ENCODE results near the gene CTSF. TPM values are rescaled to one million over a fixed set of nuclear protein-coding genes. Genes with fewer than 3 reads are reported as not detected.

The CTSF gene
- total RNA-seq, 1 experiment from 2014 or later: 0.34 TPM

- TF ChIP-seq YY1 (IDR thresholded peaks at IDR 0.05; ENCODE audit: extremely low read depth, insufficient replicate concordance, low read depth, low read length): no peak
- TF ChIP-seq SP1 (IDR thresholded peaks at IDR 0.05; ENCODE audit: low read depth): no peak
- TF ChIP-seq ELF1 (IDR thresholded peaks at IDR 0.05; ENCODE audit: borderline replicate concordance, low read depth): no peak
- POLR2A ChIA-PET: no interaction called here
- DNase-seq (ENCODE audit: low read depth, low spot score): no peak
Measured at GRCh38 chr11:66550887-66551286, 17.5 kb downstream of the CTSF start.

GRCh38 chr11:66549696-66550095 is 18.7 kb downstream of the CTSF start:
- POLR2A ChIA-PET: interaction anchor here (1.1 kb wide), 1 partner anchor 12 kb away, joined by 3 read pairs; no protein-coding TSS in a partner anchor
- no peaks in the 10 kb centered on the region for H3K36me3 ChIP-seq (ENCODE audit: control insufficient read depth in 1 of 2, insufficient read depth in 2 of 2, low read length in 2 of 2)
- H3K4me2 ChIP-seq (ENCODE audit: low read length): no peak overlapping the region
- ATAC-seq (no peak), DNase-seq (ENCODE audit: low read depth, low spot score) (no peak)
- CTCF ChIA-PET: no interaction called here
- no peaks in the 10 kb centered on the region for H4K20me1 ChIP-seq (ENCODE audit: insufficient read depth)
- no peaks in the 10 kb centered on the region for H3K9me3 ChIP-seq (ENCODE audit: control insufficient read depth in 1 of 2, insufficient read depth in 1 of 2, low read depth in 1 of 2, low read length in 2 of 2)
- H3K27ac ChIP-seq (ENCODE audit: low read depth, low read length): no peak overlapping the region
- no peak overlapping the region for H3K4me3 ChIP-seq (replicated peaks in 1 of 2; ENCODE audit: low read depth in 1 of 2, low read length in 2 of 2)
- H3K27me3 ChIP-seq (ENCODE audit: insufficient read depth, low read length): no peaks in the 10 kb centered on the region
- peaks cover 0 to 12% of the 10 kb centered on the region in 2 experiments; a peak in 2 of 4 replicates for H3K4me1 ChIP-seq (ENCODE audit: control insufficient read depth in 1 of 2, insufficient read depth in 2 of 2, low read length in 2 of 2)
- RAD21 ChIA-PET (ENCODE audit: low non-redundant PET in 1 of 2, low total read pairs in 2 of 2, uncharacterized antibody in 2 of 2, unreplicated experiment in 2 of 2): no interaction called here
- no TSS peak for BruUV-seq (replicated peaks)
- no peaks in the 10 kb centered on the region for H3K79me2 ChIP-seq (ENCODE audit: insufficient read depth, low read length)
- H2AFZ ChIP-seq (ENCODE audit: low read depth, low read length, poor library complexity, severe bottlenecking): no peak overlapping the region
- H3K9ac ChIP-seq (ENCODE audit: low read length): no peak overlapping the region
- H3K9me2 ChIP-seq (ENCODE audit: insufficient read depth): no peaks in the 10 kb centered on the region
- intact Hi-C loops (cut with micrococcal nuclease): no loop called here
- TF ChIP-seq TCF7L2 (IDR thresholded peaks at IDR 0.05; ENCODE audit: borderline replicate concordance, extremely low read depth, insufficient read depth, insufficient read length) (no peak), SIN3A (IDR thresholded peaks at IDR 0.05; ENCODE audit: low read depth) (no peak), EGR1 (IDR thresholded peaks at IDR 0.05; ENCODE audit: low read depth) (no peak), SRF (IDR thresholded peaks at IDR 0.05; ENCODE audit: low read depth) (no peak), ELF1 (IDR thresholded peaks at IDR 0.05; ENCODE audit: borderline replicate concordance, low read depth) (no peak), EZH2phosphoT487 (IDR thresholded peaks at IDR 0.05; ENCODE audit: borderline replicate concordance) (no peak), YY1 (IDR thresholded peaks at IDR 0.05; ENCODE audit: extremely low read depth, insufficient replicate concordance, low read depth, low read length) (no peak), REST (IDR thresholded peaks at IDR 0.05; ENCODE audit: low read depth) (no peak), ATF3 (IDR thresholded peaks at IDR 0.05) (no peak), RAD21 (IDR thresholded peaks at IDR 0.05; ENCODE audit: low read depth) (no peak), CTCF (IDR thresholded peaks at IDR 0.05 in 2 of 3, conservative IDR thresholded peaks at IDR 0.05 in 1 of 3; ENCODE audit: borderline replicate concordance in 1 of 3, insufficient read depth in 1 of 3, low read depth in 2 of 3, low read length in 2 of 3) (no peak), ZFX (IDR thresholded peaks at IDR 0.05) (no peak), FOSL1 (IDR thresholded peaks at IDR 0.05; ENCODE audit: low read depth) (no peak), CEBPB (IDR thresholded peaks at IDR 0.05; ENCODE audit: low read depth) (no peak), CBX3 (IDR thresholded peaks at IDR 0.05; ENCODE audit: low read depth) (no peak), SP1 (IDR thresholded peaks at IDR 0.05; ENCODE audit: low read depth) (no peak)

More at GRCh38 chr11:66550887-66551286, 17.5 kb downstream of the CTSF start:
- Histone ChIP-seq H3K4me3 (replicated peaks in 1 of 2; ENCODE audit: low read depth in 1 of 2, low read length in 2 of 2) (no peak overlapping the region), H3K27ac (ENCODE audit: low read depth, low read length) (no peak overlapping the region), H3K9me3 (ENCODE audit: control insufficient read depth in 1 of 2, insufficient read depth in 1 of 2, low read depth in 1 of 2, low read length in 2 of 2) (no peaks in the 10 kb centered on the region), H3K9ac (ENCODE audit: low read length) (no peak overlapping the region), H3K9me2 (ENCODE audit: insufficient read depth) (no peaks in the 10 kb centered on the region), H3K36me3 (ENCODE audit: control insufficient read depth in 1 of 2, insufficient read depth in 2 of 2, low read length in 2 of 2) (no peaks in the 10 kb centered on the region), H2AFZ (ENCODE audit: low read depth, low read length, poor library complexity, severe bottlenecking) (no peak overlapping the region), H3K4me1 (ENCODE audit: control insufficient read depth in 1 of 2, insufficient read depth in 2 of 2, low read length in 2 of 2) (peaks cover 0 to 6% of the 10 kb centered on the region in 2 experiments; a peak in 2 of 4 replicates), H3K27me3 (ENCODE audit: insufficient read depth, low read length) (no peaks in the 10 kb centered on the region), H3K4me2 (ENCODE audit: low read length) (no peak overlapping the region), H4K20me1 (ENCODE audit: insufficient read depth) (no peaks in the 10 kb centered on the region), H3K79me2 (ENCODE audit: insufficient read depth, low read length) (no peaks in the 10 kb centered on the region)
- intact Hi-C loops (cut with micrococcal nuclease): no loop called here
- no peak for ATAC-seq
- BruUV-seq (replicated peaks): no TSS peak
- ChIA-PET CTCF (no interaction called here), RAD21 (ENCODE audit: low non-redundant PET in 1 of 2, low total read pairs in 2 of 2, uncharacterized antibody in 2 of 2, unreplicated experiment in 2 of 2) (no interaction called here)

Measured in HCT116 (cell line).